ENCODE measurements around the gene SLC15A4. TPM values are rescaled to one million over a fixed set of nuclear protein-coding genes. Genes with fewer than 3 reads are reported as not detected.

The SLC15A4 gene
- total and polyA plus RNA-seq, 8 donors = 0.89 to 37.8 (median 4.2) TPM

GRCh38 chr12:128796439-128797118, 27.2 kb downstream of the SLC15A4 start:
- peaks cover 67 to 100% (median 98%) of the 10 kb centered on the region in 4 donors for H3K36me3 ChIP-seq
- TF ChIP-seq EP300 (IDR thresholded peaks at IDR 0.05) = no peak
- no peak for TF ChIP-seq POLR2A (IDR thresholded peaks at IDR 0.05)
- H3K27me3 ChIP-seq = no peaks in the 10 kb centered on the region
- no peak for DNase-seq
- intact Hi-C loops (cut with DNase I; ENCODE audit: low total_unique reads) = no loop called here
- H3K4me3 ChIP-seq = no peak overlapping the region
- 91 to 97% (median 93%) methylated on average over 19 of the region's 19 CpGs for WGBS, 5 donors
- H3K27ac ChIP-seq = peak overlapping the region in 1 of 5 donors; percentile 12
- H3K4me1 ChIP-seq = peaks cover 0 to 20% (median 0%) of the 10 kb centered on the region in 4 donors
- no peaks in the 10 kb centered on the region for H3K9me3 ChIP-seq

DNA sequence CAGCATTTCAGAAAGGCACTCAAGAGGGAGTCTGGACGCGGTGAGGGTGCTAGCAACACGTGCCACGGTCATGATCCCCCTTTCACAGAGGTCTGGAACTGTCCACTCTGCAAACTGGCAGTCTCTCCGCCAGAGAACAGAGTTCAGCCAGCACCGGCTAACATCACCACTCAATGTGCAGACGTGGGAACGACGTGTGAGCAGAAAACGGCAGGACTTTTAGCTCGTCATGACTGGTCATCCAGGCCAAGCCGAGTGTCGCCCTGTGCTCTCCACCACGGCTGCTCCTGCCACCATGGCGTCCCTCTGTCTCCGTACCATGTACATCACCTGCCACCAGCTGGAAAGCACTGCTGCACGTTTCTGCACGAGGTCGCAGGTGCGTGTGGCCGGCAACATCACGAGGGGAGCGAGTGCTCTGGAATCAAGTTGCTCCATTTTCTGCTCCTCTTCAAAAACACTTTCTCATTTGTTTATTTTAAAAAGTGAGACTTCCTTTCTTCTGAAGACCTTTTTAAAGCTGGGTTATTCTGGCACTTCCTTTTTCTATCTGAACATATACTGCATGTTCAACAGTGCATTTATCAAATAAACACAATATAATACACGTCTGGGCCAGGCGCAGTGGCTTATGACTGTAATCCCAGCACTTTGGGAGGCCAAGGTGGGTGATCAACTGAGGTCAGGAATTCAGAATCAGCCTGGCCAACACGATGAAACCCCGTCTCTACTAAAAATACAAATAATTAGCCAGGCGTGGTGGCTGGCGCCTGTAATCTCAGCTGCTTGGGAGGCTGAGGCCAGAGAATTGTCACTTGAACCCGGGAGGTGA, 28.0 kb downstream of the SLC15A4 start:
- no peak for TF ChIP-seq EP300 (IDR thresholded peaks at IDR 0.05)
- no peak for TF ChIP-seq POLR2A (IDR thresholded peaks at IDR 0.05)
- TF ChIP-seq, protein P1, sequence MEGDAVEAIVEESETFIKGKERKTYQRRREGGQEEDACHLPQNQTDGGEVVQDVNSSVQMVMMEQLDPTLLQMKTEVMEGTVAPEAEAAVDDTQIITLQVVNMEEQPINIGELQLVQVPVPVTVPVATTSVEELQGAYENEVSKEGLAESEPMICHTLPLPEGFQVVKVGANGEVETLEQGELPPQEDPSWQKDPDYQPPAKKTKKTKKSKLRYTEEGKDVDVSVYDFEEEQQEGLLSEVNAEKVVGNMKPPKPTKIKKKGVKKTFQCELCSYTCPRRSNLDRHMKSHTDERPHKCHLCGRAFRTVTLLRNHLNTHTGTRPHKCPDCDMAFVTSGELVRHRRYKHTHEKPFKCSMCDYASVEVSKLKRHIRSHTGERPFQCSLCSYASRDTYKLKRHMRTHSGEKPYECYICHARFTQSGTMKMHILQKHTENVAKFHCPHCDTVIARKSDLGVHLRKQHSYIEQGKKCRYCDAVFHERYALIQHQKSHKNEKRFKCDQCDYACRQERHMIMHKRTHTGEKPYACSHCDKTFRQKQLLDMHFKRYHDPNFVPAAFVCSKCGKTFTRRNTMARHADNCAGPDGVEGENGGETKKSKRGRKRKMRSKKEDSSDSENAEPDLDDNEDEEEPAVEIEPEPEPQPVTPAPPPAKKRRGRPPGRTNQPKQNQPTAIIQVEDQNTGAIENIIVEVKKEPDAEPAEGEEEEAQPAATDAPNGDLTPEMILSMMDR (IDR thresholded peaks at IDR 0.05) = no peak
- TF ChIP-seq POLR2AphosphoS5 (IDR thresholded peaks at IDR 0.05) = no peak
- no peaks in the 10 kb centered on the region for H3K27me3 ChIP-seq
- no peaks in the 10 kb centered on the region for H3K9me3 ChIP-seq
- no peak for DNase-seq
- 86 to 90% (median 88%) methylated on average over 28 to 30 of the region's 30 CpGs for WGBS, 5 donors
- H3K27ac ChIP-seq = no peak overlapping the region
- H3K4me3 ChIP-seq = no peak overlapping the region
- H3K36me3 ChIP-seq = peaks cover 70 to 100% (median 98%) of the 10 kb centered on the region in 4 donors
- intact Hi-C loops (cut with DNase I; ENCODE audit: low total_unique reads) = no loop called here
- H3K4me1 ChIP-seq = peaks cover 0 to 14% (median 0%) of the 10 kb centered on the region in 4 donors

DNA sequence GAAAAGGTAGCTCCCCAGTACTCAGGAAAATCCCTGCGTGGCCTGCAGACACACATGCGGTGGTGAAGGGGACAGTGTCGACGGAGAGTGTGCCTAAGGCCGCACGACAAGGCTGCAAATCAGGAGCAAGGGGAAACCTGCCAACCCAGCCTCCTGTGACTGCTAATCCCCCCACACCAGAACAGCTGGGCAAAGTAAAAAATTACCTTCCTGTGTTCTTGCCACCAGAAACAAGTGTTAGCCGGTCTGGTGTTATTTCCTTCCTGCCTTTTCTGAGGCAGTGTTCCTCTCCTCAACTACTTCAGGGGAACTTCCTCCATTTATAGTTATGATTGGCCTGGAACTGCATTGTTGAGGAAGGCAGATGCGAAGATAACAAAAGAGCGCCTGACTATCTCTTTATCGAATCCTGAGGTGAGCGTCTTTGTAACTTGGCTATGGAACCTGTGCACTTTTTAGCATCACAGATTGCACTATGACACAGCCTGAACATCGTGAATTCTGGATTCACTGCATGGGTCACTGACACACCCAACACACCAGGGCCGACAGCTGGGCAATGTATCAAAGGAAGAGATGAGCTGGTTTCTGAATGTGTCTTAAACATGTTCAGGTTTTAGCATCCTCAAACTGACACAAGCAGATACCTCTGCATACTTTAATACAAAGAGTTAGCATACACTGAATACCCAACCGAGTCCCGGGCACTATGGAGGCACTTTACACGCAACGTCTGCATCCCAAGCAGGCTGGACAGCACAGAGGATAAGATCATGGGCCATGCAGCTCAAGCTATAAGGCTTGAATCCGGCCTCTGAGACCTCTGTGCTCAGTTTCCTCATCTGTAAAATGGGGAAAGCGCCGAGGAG, 28.9 kb downstream of the SLC15A4 start:
- peaks cover 0 to 14% (median 0%) of the 10 kb centered on the region in 4 donors for H3K4me1 ChIP-seq
- no peaks in the 10 kb centered on the region for H3K9me3 ChIP-seq
- DNase-seq = peak; percentile 13 to 37
- H3K27me3 ChIP-seq = no peaks in the 10 kb centered on the region
- peaks cover 62 to 96% (median 93%) of the 10 kb centered on the region in 4 donors for H3K36me3 ChIP-seq
- 67 to 79% (median 73%) methylated on average over 20 of the region's 20 CpGs for WGBS, 5 donors
- H3K4me3 ChIP-seq = no peak overlapping the region
- intact Hi-C loops (cut with DNase I; ENCODE audit: low total_unique reads) = no loop called here
- H3K27ac ChIP-seq = no peak overlapping the region
- TF ChIP-seq EP300 (IDR thresholded peaks at IDR 0.05) = no peak
- TF ChIP-seq, protein P1 (IDR thresholded peaks at IDR 0.05) = no peak
- TF ChIP-seq POLR2AphosphoS5 (IDR thresholded peaks at IDR 0.05) = no peak
- TF ChIP-seq POLR2A (IDR thresholded peaks at IDR 0.05) = no peak

DNA sequence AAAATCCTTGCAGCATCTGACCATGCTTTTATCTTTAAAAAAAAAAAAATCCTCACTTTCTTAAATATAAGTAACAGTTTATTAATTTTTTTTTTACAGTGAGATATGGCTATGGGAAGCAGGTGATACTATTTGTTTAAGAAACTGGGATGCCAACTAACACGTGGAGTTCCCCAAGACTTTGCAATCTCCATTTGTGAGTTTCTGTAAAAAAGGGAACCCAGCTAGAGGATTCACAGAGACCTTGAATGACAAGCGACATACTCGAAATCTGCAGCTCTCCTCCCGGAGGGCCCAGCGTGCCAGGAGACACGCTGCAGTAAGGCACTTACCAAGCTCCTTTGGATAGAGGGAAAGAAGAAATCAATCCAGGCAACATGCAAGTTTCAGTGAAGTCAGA, 30.1 kb downstream of the SLC15A4 start:
- H3K27ac ChIP-seq = no peak overlapping the region
- no peaks in the 10 kb centered on the region for H3K9me3 ChIP-seq
- H3K36me3 ChIP-seq = peaks cover 58 to 84% (median 81%) of the 10 kb centered on the region in 4 donors
- 86 to 92% (median 87%) methylated on average over 6 of the region's 6 CpGs for WGBS, 5 donors
- H3K4me3 ChIP-seq = no peak overlapping the region
- no peaks in the 10 kb centered on the region for H3K27me3 ChIP-seq
- intact Hi-C loops (cut with DNase I; ENCODE audit: low total_unique reads) = no loop called here
- TF ChIP-seq POLR2A (IDR thresholded peaks at IDR 0.05) (no peak), EP300 (IDR thresholded peaks at IDR 0.05) (no peak), POLR2AphosphoS5 (IDR thresholded peaks at IDR 0.05) (no peak)
- TF ChIP-seq, protein P1 (IDR thresholded peaks at IDR 0.05) = no peak
- H3K4me1 ChIP-seq = peaks cover 0 to 14% (median 0%) of the 10 kb centered on the region in 4 donors
- DNase-seq = peak in 1 of 2 donors; percentile 5

Data from stomach (tissue), 9 donors.